CD8-positive, alpha-beta memory T cell (primary cell): ENCODE measurements around the gene ZMIZ1. TPM values are rescaled to one million over a fixed set of nuclear protein-coding genes. Genes with fewer than 3 reads are reported as not detected.

Experiments used
- CTCF ChIA-PET: fragments of 350-600 bp; sonication (Branson Sonifier 250); formaldehyde crosslinking; loops from one replicate; lab custom pipeline; 2021; ENCODE audit warnings: antibody characterized with exemption; lab: Charles Lee
- POLR2A ChIA-PET: fragments of 350-600 bp; sonication (Branson Sonifier 250); formaldehyde crosslinking; loops from one replicate; lab custom pipeline; 2021; ENCODE audit warnings: antibody characterized with exemption; lab: Charles Lee
- DNase-seq, 5 donors: peaks; one replicate each; pipeline versions ENCODE4 v3.0.0 to v3.0.0-alpha.2; 2020 to 2022; ENCODE audit warnings: mixed read lengths in 1 of 5
- H3K27ac ChIP-seq: one replicate; pipeline ENCODE4 v1.7.0; 2013; ENCODE audit warnings: low read depth, mild to moderate bottlenecking, low read length, moderate library complexity
- H3K27me3 ChIP-seq: 2 replicates; pipeline ENCODE4 v1.7.0; 2013; ENCODE audit warnings: low read length, mild to moderate bottlenecking; ENCODE audit not compliant: insufficient read depth, poor library complexity, severe bottlenecking
- H3K36me3 ChIP-seq: 2 replicates; pipeline ENCODE4 v1.7.0; 2013; ENCODE audit warnings: mild to moderate bottlenecking, low read length, moderate library complexity; ENCODE audit not compliant: insufficient read depth
- H3K4me1 ChIP-seq: 2 replicates; pipeline ENCODE4 v1.7.0; 2013; ENCODE audit warnings: mild to moderate bottlenecking, low read length, moderate library complexity; ENCODE audit not compliant: insufficient read depth
- H3K4me3 ChIP-seq: 2 replicates; pipeline ENCODE4 v1.7.0; 2013; ENCODE audit warnings: mild to moderate bottlenecking, low read length
- H3K9me3 ChIP-seq: 2 replicates; pipeline ENCODE4 v1.7.0; 2013; ENCODE audit warnings: mild to moderate bottlenecking, low read length
- H3K27ac Mint-ChIP-seq, 8 donors: one replicate each; pipeline ENCODE4 v1.8.0; 2020 to 2021; ENCODE audit warnings: mixed read lengths in 8 of 8, mild to moderate bottlenecking in 6 of 8, inconsistent platforms in 3 of 8, moderate library complexity in 3 of 8
- H3K27me3 Mint-ChIP-seq, 2 donors: one replicate each; pipeline ENCODE4 v1.8.0; 2020 to 2021; ENCODE audit warnings: mixed read lengths in 2 of 2, mild to moderate bottlenecking in 1 of 2, moderate library complexity in 1 of 2
- H3K36me3 Mint-ChIP-seq, 3 donors: one replicate each; pipeline ENCODE4 v1.8.0; 2020 to 2021; ENCODE audit warnings: mixed read lengths in 3 of 3, inconsistent platforms in 1 of 3, mild to moderate bottlenecking in 1 of 3
- H3K4me1 Mint-ChIP-seq, 3 donors: one replicate each; pipeline ENCODE4 v1.8.0; 2020 to 2021; ENCODE audit warnings: mixed read lengths in 3 of 3, inconsistent platforms in 1 of 3, mild to moderate bottlenecking in 1 of 3
- H3K4me3 Mint-ChIP-seq, 7 donors: one replicate each; pipeline ENCODE4 v1.8.0; 2020 to 2021; ENCODE audit warnings: mixed read lengths in 7 of 7, mild to moderate bottlenecking in 6 of 7, moderate library complexity in 4 of 7, inconsistent platforms in 2 of 7
- H3K9me3 Mint-ChIP-seq, 5 donors: one replicate each; pipeline ENCODE4 v1.8.0; 2020 to 2022; ENCODE audit warnings: mixed read lengths in 5 of 5, mild to moderate bottlenecking in 3 of 5, moderate library complexity in 2 of 5, inconsistent platforms in 1 of 5
- polyA plus RNA-seq: library from polyadenylated mRNA; unstranded; fragments of 300-500 nt; fragmentation: Illumina TruSeq; gene quantifications from one replicate; pipeline ENCODE4 v1.2.3, GENCODE V29; 2021
- total RNA-seq, 2 experiments: library from RNA; stranded (reverse); gene quantifications; one replicate each; pipeline ENCODE4 v1.2.3, GENCODE V29; 2021

The ZMIZ1 gene
- total and polyA plus RNA-seq, 3 experiments from 2014 or later: 8.0 to 36.3 (median 34.7) TPM

GRCh38 chr10:79060641-79061255 lies 8.0 kb upstream of the ZMIZ1 start:
- H3K27me3 ChIP-seq: no peaks in the 10 kb centered on the region
- Mint-ChIP-seq H3K4me1 (peaks cover 25 to 33% (median 33%) of the 10 kb centered on the region in 3 donors), H3K9me3 (no peaks in the 10 kb centered on the region), H3K27ac (peak overlapping the region in 2 of 8 donors; percentile 8 to 26), H3K27me3 (no peaks in the 10 kb centered on the region), H3K4me3 (no peak overlapping the region), H3K36me3 (no peaks in the 10 kb centered on the region)
- H3K36me3 ChIP-seq: no peaks in the 10 kb centered on the region
- POLR2A ChIA-PET: no interaction called here
- peaks cover 17% of the 10 kb centered on the region for H3K4me1 ChIP-seq
- DNase-seq: peak in 1 of 5 donors; percentile 17
- no peak overlapping the region for H3K27ac ChIP-seq
- H3K4me3 ChIP-seq: no peak overlapping the region
- no peaks in the 10 kb centered on the region for H3K9me3 ChIP-seq
- CTCF ChIA-PET: interaction anchor here (1.3 to 1.4 kb wide), 2 partner anchors 9 to 87 kb away, joined by 3 read pairs; no protein-coding TSS in a partner anchor

- Histone ChIP-seq H3K4me1 (peaks cover 17% of the 10 kb centered on the region), H3K9me3 (no peaks in the 10 kb centered on the region), H3K36me3 (no peaks in the 10 kb centered on the region), H3K27ac (no peak overlapping the region), H3K4me3 (no peak overlapping the region), H3K27me3 (no peaks in the 10 kb centered on the region)
- Mint-ChIP-seq H3K36me3 (no peaks in the 10 kb centered on the region), H3K27me3 (no peaks in the 10 kb centered on the region), H3K4me1 (peaks cover 25 to 42% (median 39%) of the 10 kb centered on the region in 3 donors), H3K9me3 (no peaks in the 10 kb centered on the region), H3K27ac (no peak overlapping the region), H3K4me3 (no peak overlapping the region)
- ChIA-PET POLR2A (no interaction called here), CTCF (interaction anchor here (0.9 to 1.3 kb wide), 2 partner anchors 9 to 13 kb away, joined by 3 read pairs; no protein-coding TSS in a partner anchor)
- peak in 1 of 5 donors; percentile 30 for DNase-seq
Measured at GRCh38 chr10:79061441-79062315, 7.1 kb upstream of the ZMIZ1 start.

GRCh38 chr10:79063071-79063491 lies 5.7 kb upstream of the ZMIZ1 start:
- peak overlapping the region in 4 of 8 donors; percentile 19 to 81 (median 56) for H3K27ac Mint-ChIP-seq
- Histone ChIP-seq H3K36me3 (no peaks in the 10 kb centered on the region), H3K9me3 (no peaks in the 10 kb centered on the region), H3K27ac (no peak overlapping the region), H3K4me3 (no peak overlapping the region), H3K4me1 (peaks cover 20% of the 10 kb centered on the region), H3K27me3 (no peaks in the 10 kb centered on the region)
- H3K4me3 Mint-ChIP-seq: peak overlapping the region in 2 of 7 donors; percentile 7 to 51
- H3K27me3 Mint-ChIP-seq: no peaks in the 10 kb centered on the region
- ChIA-PET CTCF (interaction anchor here (0.8 to 1.2 kb wide), 2 partner anchors 11 to 88 kb away, joined by 3 to 4 read pairs; no protein-coding TSS in a partner anchor), POLR2A (no interaction called here)
- no peak for DNase-seq
- H3K4me1 Mint-ChIP-seq: peaks cover 28 to 49% (median 46%) of the 10 kb centered on the region in 3 donors
- H3K36me3 Mint-ChIP-seq: peaks cover 0 to 2% (median 0%) of the 10 kb centered on the region in 3 donors
- H3K9me3 Mint-ChIP-seq: no peaks in the 10 kb centered on the region

GRCh38 chr10:79063661-79064492 lies 4.9 kb upstream of the ZMIZ1 start:
- Histone ChIP-seq H3K27ac (no peak overlapping the region), H3K36me3 (no peaks in the 10 kb centered on the region), H3K9me3 (no peaks in the 10 kb centered on the region), H3K4me1 (peaks cover 20% of the 10 kb centered on the region), H3K4me3 (no peak overlapping the region), H3K27me3 (no peaks in the 10 kb centered on the region)
- Mint-ChIP-seq H3K4me1 (peaks cover 28 to 51% (median 46%) of the 10 kb centered on the region in 3 donors), H3K4me3 (peak overlapping the region in 2 of 7 donors; percentile 60 to 70), H3K27ac (peak overlapping the region in 7 of 8 donors; percentile 22 to 83 (median 78)), H3K9me3 (no peaks in the 10 kb centered on the region), H3K27me3 (no peaks in the 10 kb centered on the region), H3K36me3 (peaks cover 0 to 4% (median 0%) of the 10 kb centered on the region in 3 donors)
- ChIA-PET CTCF (no interaction called here), POLR2A (no interaction called here)
- peak in 2 of 5 donors; percentile 15 to 29 for DNase-seq

GRCh38 chr10:79065091-79065551 lies 3.6 kb upstream of the ZMIZ1 start:
- H3K27ac Mint-ChIP-seq: peak overlapping the region in 7 of 8 donors; percentile 62 to 96 (median 80)
- Histone ChIP-seq H3K4me3 (no peak overlapping the region), H3K36me3 (no peaks in the 10 kb centered on the region), H3K27me3 (no peaks in the 10 kb centered on the region), H3K27ac (no peak overlapping the region), H3K4me1 (peaks cover 20% of the 10 kb centered on the region), H3K9me3 (no peaks in the 10 kb centered on the region)
- no peak for DNase-seq
- no peaks in the 10 kb centered on the region for H3K27me3 Mint-ChIP-seq
- POLR2A ChIA-PET: no interaction called here
- H3K4me3 Mint-ChIP-seq: peak overlapping the region in 2 of 7 donors; percentile 3 to 85
- H3K9me3 Mint-ChIP-seq: peaks cover 0 to 2% (median 0%) of the 10 kb centered on the region in 5 donors
- H3K36me3 Mint-ChIP-seq: peaks cover 0 to 7% (median 0%) of the 10 kb centered on the region in 3 donors
- CTCF ChIA-PET: no interaction called here
- H3K4me1 Mint-ChIP-seq: peaks cover 28 to 51% (median 46%) of the 10 kb centered on the region in 3 donors

GRCh38 chr10:79065853-79066252 lies 2.9 kb upstream of the ZMIZ1 start:
- Histone ChIP-seq H3K4me3 (no peak overlapping the region), H3K36me3 (no peaks in the 10 kb centered on the region), H3K4me1 (peaks cover 21% of the 10 kb centered on the region), H3K27ac (no peak overlapping the region), H3K27me3 (no peaks in the 10 kb centered on the region), H3K9me3 (no peaks in the 10 kb centered on the region)
- ChIA-PET CTCF (no interaction called here), POLR2A (no interaction called here)
- DNase-seq: no peak
- H3K4me1 Mint-ChIP-seq: peaks cover 28 to 51% (median 46%) of the 10 kb centered on the region in 3 donors
- peak overlapping the region; percentile 51 to 83 (median 72) for H3K27ac Mint-ChIP-seq
- peaks cover 0 to 2% (median 0%) of the 10 kb centered on the region in 5 donors for H3K9me3 Mint-ChIP-seq
- peaks cover 0 to 7% (median 0%) of the 10 kb centered on the region in 3 donors for H3K36me3 Mint-ChIP-seq
- no peaks in the 10 kb centered on the region for H3K27me3 Mint-ChIP-seq
- H3K4me3 Mint-ChIP-seq: peak overlapping the region; percentile 49 to 85 (median 73)
